ENCODE data around the gene PTPRM. TPM values are rescaled to one million over a fixed set of nuclear protein-coding genes. Genes with fewer than 3 reads are reported as not detected.

PTPRM gene
- total RNA-seq, 2 experiments from 2014 or later = 2.1 to 3.0 TPM

- Mint-ChIP-seq H3K4me1 (ENCODE audit: low read depth) (no peaks in the 10 kb centered on the region), H3K27ac (no peak overlapping the region), H3K36me3 (ENCODE audit: low read depth) (no peaks in the 10 kb centered on the region), H3K9me3 (peaks cover 2% of the 10 kb centered on the region), H3K27me3 (peaks cover 3% of the 10 kb centered on the region), H3K4me3 (no peak overlapping the region)
- TF ChIP-seq CTCF (IDR thresholded peaks at IDR 0.05) = no peak
- intact Hi-C loops (cut with micrococcal nuclease) = no loop called here
- ChIA-PET CTCF (no interaction called here), POLR2A (no interaction called here)
- ATAC-seq (no peak), DNase-seq (no peak)
Measured at GRCh38 chr18:7657050-7657449, 89.9 kb downstream of the PTPRM start.

- Mint-ChIP-seq H3K36me3 (ENCODE audit: low read depth) (no peaks in the 10 kb centered on the region), H3K27ac (no peak overlapping the region), H3K9me3 (no peaks in the 10 kb centered on the region), H3K4me1 (ENCODE audit: low read depth) (no peaks in the 10 kb centered on the region), H3K4me3 (no peak overlapping the region), H3K27me3 (peaks cover 3% of the 10 kb centered on the region)
- TF ChIP-seq CTCF (IDR thresholded peaks at IDR 0.05) = no peak
- DNase-seq (no peak), ATAC-seq (no peak)
- ChIA-PET POLR2A (no interaction called here), CTCF (no interaction called here)
- intact Hi-C loops (cut with micrococcal nuclease) = no loop called here
Measured at GRCh38 chr18:7657937-7658336, 90.8 kb downstream of the PTPRM start.

- CTCF ChIA-PET = no interaction called here
- no peak for TF ChIP-seq CTCF (IDR thresholded peaks at IDR 0.05)
- ATAC-seq = no peak
Measured at GRCh38 chr18:7658701-7659100, 91.6 kb downstream of the PTPRM start.

GRCh38 chr18:7661207-7661606, 94.1 kb downstream of the PTPRM start:
- Mint-ChIP-seq H3K4me1 (ENCODE audit: low read depth) (no peaks in the 10 kb centered on the region), H3K36me3 (ENCODE audit: low read depth) (no peaks in the 10 kb centered on the region), H3K27ac (no peak overlapping the region), H3K9me3 (no peaks in the 10 kb centered on the region), H3K27me3 (no peaks in the 10 kb centered on the region), H3K4me3 (no peak overlapping the region)
- DNase-seq (no peak), ATAC-seq (no peak)
- CTCF ChIA-PET = interaction anchor here (0.7 kb wide), 1 partner anchor 21 kb away, joined by 3 read pairs; no protein-coding TSS in a partner anchor
- intact Hi-C loops (cut with micrococcal nuclease) = no loop called here
- POLR2A ChIA-PET = no interaction called here
- no peak for TF ChIP-seq CTCF (IDR thresholded peaks at IDR 0.05)

More at GRCh38 chr18:7658701-7659100, 91.6 kb downstream of the PTPRM start:
- H3K4me3 Mint-ChIP-seq = no peak overlapping the region
- H3K36me3 Mint-ChIP-seq (ENCODE audit: low read depth) = no peaks in the 10 kb centered on the region
- H3K4me1 Mint-ChIP-seq (ENCODE audit: low read depth) = no peaks in the 10 kb centered on the region
- intact Hi-C loops (cut with micrococcal nuclease) = no loop called here
- H3K27ac Mint-ChIP-seq = no peak overlapping the region
- POLR2A ChIA-PET = no interaction called here
- H3K9me3 Mint-ChIP-seq = no peaks in the 10 kb centered on the region
- peaks cover 3% of the 10 kb centered on the region for H3K27me3 Mint-ChIP-seq
- no peak for DNase-seq

- Mint-ChIP-seq H3K27me3 (no peaks in the 10 kb centered on the region), H3K27ac (no peak overlapping the region), H3K9me3 (no peaks in the 10 kb centered on the region), H3K4me3 (no peak overlapping the region), H3K36me3 (ENCODE audit: low read depth) (no peaks in the 10 kb centered on the region), H3K4me1 (ENCODE audit: low read depth) (no peaks in the 10 kb centered on the region)
- ChIA-PET CTCF (no interaction called here), POLR2A (no interaction called here)
- DNase-seq (no peak), ATAC-seq (no peak)
- TF ChIP-seq CTCF (IDR thresholded peaks at IDR 0.05) = no peak
- intact Hi-C loops (cut with micrococcal nuclease) = no loop called here
Measured at GRCh38 chr18:7662866-7663265, 95.8 kb downstream of the PTPRM start.

Data from activated CD8-positive, alpha-beta T cell treated with anti-CD3 and anti-CD28 coated beads for 36 hours (primary cell).